Testis (tissue), 3 donors: ENCODE measurements around the gene TXNDC5. TPM values are rescaled to one million over a fixed set of nuclear protein-coding genes. Genes with fewer than 3 reads are reported as not detected.

Experiments used
- DNase-seq: peaks from one replicate; pipeline ENCODE4 v3.0.0-alpha.2; 2019
- H3K27ac ChIP-seq, 2 donors: fragments of 200-600 bp; sonication (generic); one replicate each; pipeline ENCODE4 v1.5.1; 2019
- H3K27me3 ChIP-seq: fragments of 200-600 bp; sonication (generic); one replicate; pipeline ENCODE4 v1.5.1; 2019
- H3K36me3 ChIP-seq: fragments of 200-600 bp; sonication (generic); one replicate; pipeline ENCODE4 v1.5.1; 2017; ENCODE audit warnings: low read depth; ENCODE audit errors: missing control alignments
- H3K4me1 ChIP-seq: fragments of 200-600 bp; sonication (generic); one replicate; pipeline ENCODE4 v1.5.1; 2019
- H3K4me3 ChIP-seq, 2 donors: fragments of 200-600 bp; sonication (generic); one replicate each; pipeline ENCODE4 v1.5.1; 2017 to 2019
- H3K9me3 ChIP-seq: fragments of 200-600 bp; sonication (generic); one replicate; pipeline ENCODE4 v1.5.1; 2017
- POLR2A ChIP-seq: fragments of 450-650 bp; IDR thresholded peaks from one replicate; pipeline ENCODE4 v1.6.1; 2017; ENCODE audit warnings: antibody characterized with exemption, mild to moderate bottlenecking, moderate library complexity
- WGBS, 2 donors: methylation state at CpG; one replicate each; pipeline ENCODE4 v1.1.5; 2018; 5-methylcytosine and 5-hydroxymethylcytosine counted together
- intact Hi-C: fragments of 100-400 bp; cut with DNase I; formaldehyde crosslinking; loops from one replicate; pipeline ENCODE4 v1.15.1; 2023; ENCODE audit warnings: low total_unique reads
- polyA plus RNA-seq: library from polyadenylated mRNA; stranded (reverse); fragments of 350-450 nt; fragmentation: Illumina TruSeq; extraction: RNeasy Lipid Tissue Mini Kit (QIAGEN cat#74804); gene quantifications from one replicate; pipeline ENCODE4 v1.2.3, GENCODE V29; 2014; ENCODE audit warnings: low read depth, low replicate concordance; ENCODE audit not compliant: insufficient read depth
- total RNA-seq, 2 donors: library from RNA; depleted of rRNA; stranded (reverse); fragments of >200 nt; gene quantifications; one replicate each; pipeline ENCODE4 v1.2.3, GENCODE V29; 2016
- TF ChIP-seq, protein P1 (sequence below), 3 experiments: fragments of 450-650 bp in 2 of 3; fragments of 200-600 bp in 1 of 3; sonication (generic) in 1 of 3; IDR thresholded peaks; one replicate each; pipeline ENCODE4 v1.5.1; 2016 to 2019; ENCODE audit warnings: antibody characterized with exemption in 3 of 3, mild to moderate bottlenecking in 2 of 3, moderate library complexity in 1 of 3

The TXNDC5 gene
- total and polyA plus RNA-seq, 3 donors from 2014 or later, result 56.5 to 98.7 (median 67.0) TPM

DNA sequence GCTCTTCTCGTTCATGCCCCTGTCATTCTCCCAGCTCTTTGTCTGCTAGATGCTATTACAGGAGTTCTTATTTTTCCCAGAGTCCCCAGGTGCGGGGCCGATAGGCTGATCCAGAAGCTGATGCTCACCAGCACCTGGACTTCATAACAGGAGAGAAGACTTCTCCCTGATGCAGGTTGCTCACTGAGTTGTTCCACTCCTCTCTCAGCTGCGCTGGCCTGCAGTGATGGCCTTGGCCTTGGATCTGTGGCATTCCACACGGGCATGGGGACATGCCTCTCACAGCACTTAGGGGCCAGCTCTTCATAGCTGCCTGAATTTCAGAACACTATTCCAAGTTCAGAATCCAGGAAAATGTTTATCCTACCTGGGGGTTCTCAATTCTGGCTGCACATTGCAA is 7.1 kb upstream of the TXNDC5 start:
- peaks cover 3% of the 10 kb centered on the region for H3K4me1 ChIP-seq
- H3K36me3 ChIP-seq, result no peaks in the 10 kb centered on the region
- H3K27ac ChIP-seq, result no peak overlapping the region
- no peaks in the 10 kb centered on the region for H3K9me3 ChIP-seq
- no peaks in the 10 kb centered on the region for H3K27me3 ChIP-seq
- WGBS, 2 donors, result 52 to 66% methylated on average over 5 of the region's 5 CpGs
- TF ChIP-seq POLR2A, result no peak
- TF ChIP-seq, protein P1, sequence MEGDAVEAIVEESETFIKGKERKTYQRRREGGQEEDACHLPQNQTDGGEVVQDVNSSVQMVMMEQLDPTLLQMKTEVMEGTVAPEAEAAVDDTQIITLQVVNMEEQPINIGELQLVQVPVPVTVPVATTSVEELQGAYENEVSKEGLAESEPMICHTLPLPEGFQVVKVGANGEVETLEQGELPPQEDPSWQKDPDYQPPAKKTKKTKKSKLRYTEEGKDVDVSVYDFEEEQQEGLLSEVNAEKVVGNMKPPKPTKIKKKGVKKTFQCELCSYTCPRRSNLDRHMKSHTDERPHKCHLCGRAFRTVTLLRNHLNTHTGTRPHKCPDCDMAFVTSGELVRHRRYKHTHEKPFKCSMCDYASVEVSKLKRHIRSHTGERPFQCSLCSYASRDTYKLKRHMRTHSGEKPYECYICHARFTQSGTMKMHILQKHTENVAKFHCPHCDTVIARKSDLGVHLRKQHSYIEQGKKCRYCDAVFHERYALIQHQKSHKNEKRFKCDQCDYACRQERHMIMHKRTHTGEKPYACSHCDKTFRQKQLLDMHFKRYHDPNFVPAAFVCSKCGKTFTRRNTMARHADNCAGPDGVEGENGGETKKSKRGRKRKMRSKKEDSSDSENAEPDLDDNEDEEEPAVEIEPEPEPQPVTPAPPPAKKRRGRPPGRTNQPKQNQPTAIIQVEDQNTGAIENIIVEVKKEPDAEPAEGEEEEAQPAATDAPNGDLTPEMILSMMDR (IDR thresholded peaks at IDR 0.05), result no peak
- H3K4me3 ChIP-seq, result no peak overlapping the region
- intact Hi-C loops, result no loop called here
- DNase-seq, result no peak

DNA sequence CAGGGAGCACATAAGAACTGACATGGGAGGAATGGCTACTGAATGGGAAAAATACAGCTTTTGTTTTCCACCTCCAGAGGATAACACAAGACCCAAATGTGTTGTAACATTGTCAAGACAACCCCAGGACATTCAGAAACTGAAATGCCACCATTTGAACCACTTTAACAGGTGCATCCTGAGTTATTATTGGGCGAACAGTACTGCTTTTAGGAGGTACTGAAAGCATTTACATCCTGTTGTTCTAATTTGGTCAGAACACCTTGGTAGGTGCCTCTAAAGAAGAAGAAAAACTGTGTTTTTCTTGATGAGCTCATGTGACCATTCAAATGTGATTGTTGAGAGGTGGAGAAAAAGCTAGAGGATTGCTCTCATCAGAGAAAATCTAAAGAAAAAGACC is 6.4 kb upstream of the TXNDC5 start:
- intact Hi-C loops, result no loop called here
- no peak overlapping the region for H3K4me3 ChIP-seq
- no peak overlapping the region for H3K27ac ChIP-seq
- peaks cover 3% of the 10 kb centered on the region for H3K4me1 ChIP-seq
- whole genome bisulfite sequencing, 2 donors, result 82 to 100% methylated on average over 1 of the region's 1 CpG
- no peaks in the 10 kb centered on the region for H3K27me3 ChIP-seq
- H3K9me3 ChIP-seq, result no peaks in the 10 kb centered on the region
- TF ChIP-seq, protein P1 (IDR thresholded peaks at IDR 0.05), result no peak
- no peak for TF ChIP-seq POLR2A
- H3K36me3 ChIP-seq, result no peaks in the 10 kb centered on the region
- DNase-seq, result no peak

DNA sequence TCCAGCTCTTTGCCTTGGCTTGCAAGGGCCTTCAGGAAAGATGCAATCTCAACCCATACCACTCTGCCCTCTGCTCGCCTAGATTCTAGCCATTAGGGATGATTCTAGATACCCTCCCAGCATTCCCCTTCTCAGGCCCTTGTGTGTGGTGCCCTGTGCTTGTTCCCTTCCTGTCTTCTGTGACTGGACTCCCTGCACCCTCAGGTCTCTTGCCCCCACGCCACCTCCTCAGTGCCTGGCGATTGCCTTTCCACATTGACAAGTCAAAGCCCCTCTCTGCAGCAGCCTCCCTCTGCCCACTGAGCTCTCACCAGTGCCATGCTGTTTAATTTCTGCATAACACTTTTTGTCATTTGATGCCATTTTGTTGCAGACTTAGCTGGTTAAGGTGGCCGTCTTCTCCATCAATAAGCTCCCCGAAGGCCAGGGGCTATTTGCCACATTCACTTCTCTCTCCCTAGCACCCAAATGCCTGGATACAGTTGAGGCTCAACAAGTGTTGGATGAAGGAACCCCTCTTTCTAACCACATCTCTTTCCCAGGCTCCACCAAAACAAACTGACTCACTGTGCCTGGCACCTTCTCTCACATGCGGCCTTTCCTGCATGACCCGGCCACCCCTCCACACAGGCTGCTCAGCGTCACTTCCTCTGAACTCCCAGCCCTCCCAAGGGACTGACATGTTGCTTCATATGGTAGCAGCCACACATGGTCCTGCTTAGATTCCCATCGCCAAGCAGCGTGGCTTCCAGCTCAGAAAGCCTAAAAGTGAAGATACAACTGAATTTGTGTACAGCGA is 4.6 kb upstream of the TXNDC5 start:
- 85 to 87% methylated on average over 11 of the region's 11 CpGs for WGBS, 2 donors
- TF ChIP-seq, protein P1 (IDR thresholded peaks at IDR 0.05), result no peak
- no peak for TF ChIP-seq POLR2A
- intact Hi-C loops, result no loop called here
- Histone ChIP-seq H3K27ac (no peak overlapping the region), H3K4me1 (no peaks in the 10 kb centered on the region), H3K9me3 (no peaks in the 10 kb centered on the region), H3K4me3 (no peak overlapping the region), H3K27me3 (no peaks in the 10 kb centered on the region), H3K36me3 (no peaks in the 10 kb centered on the region)
- DNase-seq, result no peak

DNA sequence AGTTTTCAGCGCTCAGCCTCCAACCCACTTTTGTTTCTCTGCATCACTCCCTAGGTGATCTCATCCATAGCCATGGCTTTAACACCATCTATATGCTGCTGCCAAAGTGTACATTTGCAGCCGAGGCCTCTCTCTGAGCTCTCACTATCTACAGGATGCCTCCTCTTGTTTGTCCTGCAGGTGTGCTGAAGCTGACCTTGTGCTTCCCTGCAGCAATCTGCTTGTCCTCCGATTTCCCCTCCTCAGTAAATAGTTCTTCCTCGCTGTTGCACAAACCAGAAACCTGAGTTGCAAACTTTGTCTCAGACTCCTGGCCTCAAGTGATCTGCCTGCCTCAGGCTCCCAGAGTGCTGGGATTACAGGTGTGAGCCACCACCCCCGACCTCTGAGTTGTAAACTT is 3.7 kb upstream of the TXNDC5 start:
- intact Hi-C loops, result no loop called here
- DNase-seq, result no peak
- WGBS, 2 donors, result 67% methylated on average over 5 of the region's 5 CpGs

More for the DNA sequence above, 3.7 kb upstream of the TXNDC5 start:
- Histone ChIP-seq H3K27ac (no peak overlapping the region), H3K4me3 (no peak overlapping the region), H3K36me3 (no peaks in the 10 kb centered on the region), H3K9me3 (no peaks in the 10 kb centered on the region), H3K27me3 (no peaks in the 10 kb centered on the region), H3K4me1 (peaks cover 3% of the 10 kb centered on the region)
- TF ChIP-seq POLR2A, result no peak
- TF ChIP-seq, protein P1 (IDR thresholded peaks at IDR 0.05), result no peak
